Activated T-helper 17 cell treated with anti-CD3 and anti-CD28 coated beads, Interleukin-2, amount 50 U/mL, for 72 hours (primary cell): ENCODE results near the gene CD46. TPM values are rescaled to one million over a fixed set of nuclear protein-coding genes. Genes with fewer than 3 reads are reported as not detected.
A peak's percentile ranks its signal among the peaks of the same experiment; 100 is the strongest.
"Not testable (repeated sequence)": the region's sequence is repeated elsewhere in the genome, so short reads cannot be mapped to it uniquely, and the experiment has no call there.

Experiments
- ATAC-seq: fragments of 150-1000 bp; cut with Tn5 transposase; replicated peaks from 2 replicates; pipeline ENCODE4 v1.10.0; 2021; ENCODE audit warnings: mild to moderate bottlenecking, moderate library complexity
- H3K27ac Mint-ChIP-seq: one replicate; pipeline ENCODE4 v1.8.0; 2022; ENCODE audit warnings: mixed read lengths
- H3K27me3 Mint-ChIP-seq: one replicate; pipeline ENCODE4 v1.8.0; 2022; ENCODE audit warnings: mixed read lengths
- H3K36me3 Mint-ChIP-seq: one replicate; pipeline ENCODE4 v1.8.0; 2022; ENCODE audit warnings: low read depth, mild to moderate bottlenecking, mixed read lengths
- H3K4me1 Mint-ChIP-seq: one replicate; pipeline ENCODE4 v1.8.0; 2022; ENCODE audit warnings: mixed read lengths
- H3K4me3 Mint-ChIP-seq: one replicate; pipeline ENCODE4 v1.8.0; 2022; ENCODE audit warnings: mild to moderate bottlenecking, mixed read lengths
- H3K9me3 Mint-ChIP-seq: one replicate; pipeline ENCODE4 v1.8.0; 2022; ENCODE audit warnings: mixed read lengths
- total RNA-seq, 2 donors: library from RNA; stranded (reverse); gene quantifications; one replicate each; pipeline ENCODE4 v1.2.3, GENCODE V29; 2022

The CD46 gene
- total RNA-seq, 2 donors from 2014 or later = 94.5 to 111 TPM

- no peak overlapping the region for H3K4me3 Mint-ChIP-seq
- H3K27me3 Mint-ChIP-seq = no peaks in the 10 kb centered on the region
- H3K9me3 Mint-ChIP-seq = no peaks in the 10 kb centered on the region
- H3K36me3 Mint-ChIP-seq = peaks cover 99% of the 10 kb centered on the region
- ATAC-seq = no peak
- no peak overlapping the region for H3K27ac Mint-ChIP-seq
- peaks cover 6% of the 10 kb centered on the region for H3K4me1 Mint-ChIP-seq
These were observed 11.2 kb downstream of the CD46 start for GRCh38 chr1:207763091-207763490.

DNA sequence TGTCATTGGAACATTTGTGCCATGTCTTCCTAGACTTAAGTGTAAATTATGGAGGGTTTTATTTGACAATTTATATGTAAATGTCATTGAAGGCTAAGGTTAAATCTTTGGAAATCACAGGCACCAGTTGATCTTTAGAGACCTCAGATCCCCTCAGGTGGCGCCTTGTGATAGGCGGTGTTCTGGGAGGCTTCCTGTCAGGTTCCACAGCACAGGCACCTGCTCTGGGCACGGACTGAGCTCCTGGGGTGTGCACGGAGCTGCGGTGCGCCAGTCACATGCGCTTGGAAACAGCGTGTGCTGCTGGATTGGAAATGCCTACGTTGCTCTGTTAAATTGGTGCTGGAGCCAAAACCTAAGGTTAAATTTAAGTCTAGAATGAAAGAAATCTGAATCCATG lies 12.1 kb downstream of the CD46 start:
- no peak overlapping the region for H3K27ac Mint-ChIP-seq
- no peaks in the 10 kb centered on the region for H3K27me3 Mint-ChIP-seq
- no peak overlapping the region for H3K4me3 Mint-ChIP-seq
- ATAC-seq = no peak
- H3K9me3 Mint-ChIP-seq = no peaks in the 10 kb centered on the region
- peaks cover 99% of the 10 kb centered on the region for H3K36me3 Mint-ChIP-seq
- peaks cover 6% of the 10 kb centered on the region for H3K4me1 Mint-ChIP-seq

- no peak for ATAC-seq
- Mint-ChIP-seq H3K36me3 (peaks cover 96% of the 10 kb centered on the region), H3K4me1 (peaks cover 6% of the 10 kb centered on the region), H3K27me3 (no peaks in the 10 kb centered on the region), H3K27ac (peak overlapping the region; percentile 43), H3K9me3 (no peaks in the 10 kb centered on the region), H3K4me3 (no peak overlapping the region)
These were observed 14.7 kb downstream of the CD46 start for GRCh38 chr1:207766569-207766968.

DNA sequence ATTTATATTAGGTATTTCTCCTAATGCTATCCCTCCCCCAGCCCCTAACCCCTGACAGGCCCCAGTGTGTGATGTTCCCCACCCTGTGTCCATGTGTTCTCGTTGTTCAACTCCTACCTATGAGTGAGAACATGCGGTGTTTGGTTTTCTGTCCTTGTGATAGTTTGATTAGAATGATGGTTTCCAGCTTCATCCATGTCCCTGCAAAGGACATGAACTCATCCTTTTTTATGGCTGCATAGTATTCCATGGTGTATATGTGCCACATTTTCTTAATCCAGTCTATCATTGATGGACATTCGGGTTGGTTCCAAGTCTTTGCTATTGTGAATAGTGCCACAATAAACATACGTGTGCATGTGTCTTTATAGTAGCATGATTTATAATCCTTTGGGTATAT lies 18.7 kb downstream of the CD46 start:
- not testable (repeated sequence) for H3K9me3 Mint-ChIP-seq, H3K27me3 Mint-ChIP-seq, H3K4me3 Mint-ChIP-seq, H3K27ac Mint-ChIP-seq, ATAC-seq
- H3K36me3 Mint-ChIP-seq = peaks cover 96% of the 10 kb centered on the region
- peaks cover 13% of the 10 kb centered on the region for H3K4me1 Mint-ChIP-seq

DNA sequence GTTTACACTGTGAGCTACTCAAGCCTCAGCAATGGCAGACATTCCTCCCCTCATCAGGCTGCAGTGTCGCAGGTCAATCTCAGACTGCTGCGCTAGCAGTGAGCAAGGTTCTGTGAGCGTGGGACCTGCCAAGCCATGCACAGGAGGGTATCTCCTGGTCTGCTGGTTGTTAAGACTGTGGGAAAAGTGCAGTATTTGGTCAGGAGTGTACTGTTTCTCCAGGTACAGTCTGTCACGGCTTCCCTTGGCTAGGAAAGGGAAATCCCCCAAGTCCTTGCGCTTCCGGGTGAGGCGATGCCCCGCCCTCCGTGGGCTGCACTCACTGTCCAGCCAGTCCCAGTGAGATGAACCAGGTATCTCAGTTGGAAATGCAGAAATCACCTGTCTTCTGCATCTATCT lies 24.2 kb downstream of the CD46 start:
- H3K4me3 Mint-ChIP-seq, H3K27ac Mint-ChIP-seq, H3K27me3 Mint-ChIP-seq, ATAC-seq, H3K9me3 Mint-ChIP-seq: not testable (repeated sequence)
- peaks cover 99% of the 10 kb centered on the region for H3K36me3 Mint-ChIP-seq
- peaks cover 20% of the 10 kb centered on the region for H3K4me1 Mint-ChIP-seq

DNA sequence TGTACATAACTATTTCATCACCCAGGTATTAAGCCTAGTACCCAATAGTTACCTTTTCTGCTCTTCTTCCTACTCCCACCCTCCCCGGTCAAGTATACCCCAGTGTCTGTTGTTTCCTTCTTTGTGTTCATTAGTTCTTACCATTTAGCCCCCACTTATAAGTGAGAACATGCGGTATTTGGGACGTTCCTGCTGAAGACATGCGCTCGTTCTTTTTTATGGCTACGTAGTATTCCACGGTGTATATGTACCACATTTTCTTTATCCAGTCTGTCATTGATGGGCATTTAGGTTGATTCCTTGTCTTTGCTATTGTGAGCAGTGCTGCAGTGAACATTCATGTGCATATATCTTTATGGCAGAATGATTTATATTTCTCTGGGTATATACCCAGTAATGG lies 25.6 kb downstream of the CD46 start:
- H3K27me3 Mint-ChIP-seq, H3K9me3 Mint-ChIP-seq, H3K27ac Mint-ChIP-seq, ATAC-seq, H3K4me3 Mint-ChIP-seq: not testable (repeated sequence)
- peaks cover 92% of the 10 kb centered on the region for H3K36me3 Mint-ChIP-seq
- peaks cover 20% of the 10 kb centered on the region for H3K4me1 Mint-ChIP-seq

GRCh38 chr1:207779008-207779407 lies 27.2 kb downstream of the CD46 start:
- Mint-ChIP-seq H3K9me3 (no peaks in the 10 kb centered on the region), H3K36me3 (peaks cover 87% of the 10 kb centered on the region), H3K4me3 (no peak overlapping the region), H3K4me1 (peaks cover 13% of the 10 kb centered on the region), H3K27me3 (no peaks in the 10 kb centered on the region), H3K27ac (peak overlapping the region; percentile 6)
- no peak for ATAC-seq

DNA sequence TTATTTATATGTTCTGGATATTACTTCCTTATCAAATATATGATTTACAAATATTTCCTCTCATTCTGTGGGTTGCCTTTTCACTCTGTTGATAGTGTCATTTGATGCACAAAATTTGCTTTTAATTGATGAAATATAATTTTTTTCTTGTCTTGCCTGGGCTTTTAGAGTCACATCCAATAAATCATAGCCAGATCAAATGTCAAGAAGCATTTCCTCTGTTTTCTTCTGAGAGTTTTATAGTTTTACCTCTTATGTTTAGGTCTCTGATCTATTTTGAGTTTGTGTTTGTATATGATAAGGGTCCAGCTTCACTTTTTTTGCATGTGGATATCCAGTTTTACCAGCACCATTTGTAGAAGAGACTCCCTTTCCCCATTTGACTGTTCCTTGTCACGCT lies 29.5 kb downstream of the CD46 start:
- Mint-ChIP-seq H3K27me3 (no peaks in the 10 kb centered on the region), H3K36me3 (peaks cover 87% of the 10 kb centered on the region), H3K9me3 (no peaks in the 10 kb centered on the region), H3K4me3 (no peak overlapping the region), H3K4me1 (peaks cover 13% of the 10 kb centered on the region), H3K27ac (no peak overlapping the region)
- ATAC-seq = no peak

GRCh38 chr1:207787776-207788175 lies 35.9 kb downstream of the CD46 start:
- H3K36me3 Mint-ChIP-seq = peaks cover 74% of the 10 kb centered on the region
- no peaks in the 10 kb centered on the region for H3K9me3 Mint-ChIP-seq
- no peak for ATAC-seq
- no peaks in the 10 kb centered on the region for H3K4me1 Mint-ChIP-seq
- H3K4me3 Mint-ChIP-seq = no peak overlapping the region
- H3K27me3 Mint-ChIP-seq = no peaks in the 10 kb centered on the region
- no peak overlapping the region for H3K27ac Mint-ChIP-seq

DNA sequence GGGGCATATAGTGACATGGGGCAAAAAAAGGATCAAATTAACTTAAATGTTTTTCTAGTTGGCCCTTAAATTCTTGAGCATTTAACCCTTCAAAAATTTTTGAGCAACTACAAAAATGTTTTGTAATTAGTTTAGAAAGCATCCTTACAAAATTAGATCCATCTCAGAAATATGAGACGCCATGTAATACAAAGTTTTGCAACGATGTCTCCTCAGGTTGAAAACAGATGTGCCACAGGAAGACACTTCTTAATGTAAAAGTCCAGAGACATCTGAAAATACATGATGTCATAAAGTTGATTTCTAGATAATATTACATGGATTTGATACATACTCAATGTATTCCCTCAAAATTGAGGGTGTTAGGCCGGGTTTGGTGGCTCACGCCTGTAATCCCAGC lies 37.5 kb downstream of the CD46 start:
- Mint-ChIP-seq H3K36me3 (peaks cover 77% of the 10 kb centered on the region), H3K9me3 (no peaks in the 10 kb centered on the region), H3K27me3 (no peaks in the 10 kb centered on the region), H3K4me3 (no peak overlapping the region), H3K27ac (no peak overlapping the region), H3K4me1 (no peaks in the 10 kb centered on the region)
- ATAC-seq = no peak

GRCh38 chr1:207789792-207790787 lies 38.2 kb downstream of the CD46 start:
- no peak overlapping the region for H3K4me3 Mint-ChIP-seq
- no peaks in the 10 kb centered on the region for H3K27me3 Mint-ChIP-seq
- no peak for ATAC-seq
- peaks cover 75% of the 10 kb centered on the region for H3K36me3 Mint-ChIP-seq
- H3K9me3 Mint-ChIP-seq = no peaks in the 10 kb centered on the region
- peak overlapping the region; percentile 46 for H3K27ac Mint-ChIP-seq
- no peaks in the 10 kb centered on the region for H3K4me1 Mint-ChIP-seq

DNA sequence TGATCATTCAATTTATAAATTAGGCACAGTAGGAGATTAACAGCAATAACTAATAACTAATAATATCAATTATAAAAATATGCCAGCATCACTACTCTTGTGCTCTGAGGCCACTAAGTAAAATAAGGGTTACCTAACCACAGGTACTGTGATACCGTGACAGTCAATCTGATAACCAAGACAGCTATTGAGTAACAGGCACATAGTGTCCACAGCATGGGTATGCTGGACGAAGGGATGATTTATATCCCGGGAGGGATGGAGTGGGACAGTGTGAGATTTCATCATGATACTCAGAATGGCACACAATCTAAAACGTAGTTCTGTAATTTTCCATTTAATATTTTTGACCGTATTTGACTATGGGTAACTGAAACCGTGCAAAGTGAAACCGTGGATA lies 39.4 kb downstream of the CD46 start:
- H3K4me3 Mint-ChIP-seq = no peak overlapping the region
- H3K36me3 Mint-ChIP-seq = peaks cover 73% of the 10 kb centered on the region
- H3K9me3 Mint-ChIP-seq = no peaks in the 10 kb centered on the region
- H3K4me1 Mint-ChIP-seq = no peaks in the 10 kb centered on the region
- ATAC-seq = no peak
- H3K27me3 Mint-ChIP-seq = no peaks in the 10 kb centered on the region
- H3K27ac Mint-ChIP-seq = no peak overlapping the region

DNA sequence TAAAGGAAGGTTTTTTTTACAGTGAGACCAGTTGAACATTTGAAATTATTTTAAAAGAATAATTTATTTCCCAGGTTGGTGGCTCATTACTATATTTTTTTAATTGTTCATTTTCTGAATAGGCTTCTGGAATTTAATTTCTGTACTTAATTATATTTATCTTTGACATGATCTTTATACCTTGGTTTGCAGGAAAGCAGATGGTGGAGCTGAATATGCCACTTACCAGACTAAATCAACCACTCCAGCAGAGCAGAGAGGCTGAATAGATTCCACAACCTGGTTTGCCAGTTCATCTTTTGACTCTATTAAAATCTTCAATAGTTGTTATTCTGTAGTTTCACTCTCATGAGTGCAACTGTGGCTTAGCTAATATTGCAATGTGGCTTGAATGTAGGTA lies 41.5 kb downstream of the CD46 start:
- Mint-ChIP-seq H3K27me3 (no peaks in the 10 kb centered on the region), H3K4me1 (peaks cover 6% of the 10 kb centered on the region), H3K36me3 (peaks cover 58% of the 10 kb centered on the region), H3K4me3 (no peak overlapping the region), H3K9me3 (no peaks in the 10 kb centered on the region), H3K27ac (peak overlapping the region; percentile 49)
- ATAC-seq = no peak

- no peak for ATAC-seq
- H3K4me1 Mint-ChIP-seq = peaks cover 19% of the 10 kb centered on the region
- no peak overlapping the region for H3K27ac Mint-ChIP-seq
- peaks cover 51% of the 10 kb centered on the region for H3K36me3 Mint-ChIP-seq
- H3K9me3 Mint-ChIP-seq = no peaks in the 10 kb centered on the region
- H3K27me3 Mint-ChIP-seq = no peaks in the 10 kb centered on the region
- no peak overlapping the region for H3K4me3 Mint-ChIP-seq
These were observed 43.0 kb downstream of the CD46 start for GRCh38 chr1:207794861-207795260.

GRCh38 chr1:207797229-207797973 lies 45.5 kb downstream of the CD46 start:
- H3K4me1 Mint-ChIP-seq = peaks cover 22% of the 10 kb centered on the region
- H3K4me3 Mint-ChIP-seq = peak overlapping the region; percentile 46
- H3K27ac Mint-ChIP-seq = peak overlapping the region; percentile 78
- peaks cover 60% of the 10 kb centered on the region for H3K36me3 Mint-ChIP-seq
- ATAC-seq = peak; percentile 90
- no peaks in the 10 kb centered on the region for H3K27me3 Mint-ChIP-seq
- H3K9me3 Mint-ChIP-seq = no peaks in the 10 kb centered on the region
